Kidney (tissue), 14 donors: Measurements from ENCODE around the gene TAS2R4. TPM values are rescaled to one million over a fixed set of nuclear protein-coding genes. Genes with fewer than 3 reads are reported as not detected.
"Not testable (repeated sequence)": the region's sequence is repeated elsewhere in the genome, so short reads cannot be mapped to it uniquely, and the experiment has no call there.

Experiments used
- DNase-seq, 5 donors: peaks; one replicate each; pipeline ENCODE4 v3.0.0-alpha.2; 2013 to 2020
- FAIRE-seq: peaks from 2 replicates; lab custom pipeline; 2012; peaks lifted over from hg19 to GRCh38; lab: Jason Lieb, UNC
- H3K27ac ChIP-seq, 2 donors: one replicate each; pipeline ENCODE4 v1.7.0; 2013; ENCODE audit warnings: low read depth in 2 of 2, low read length in 2 of 2, inconsistent platforms in 1 of 2
- H3K27me3 ChIP-seq: one replicate; pipeline ENCODE4 v1.7.1; 2013; ENCODE audit warnings: low read length, inconsistent platforms; ENCODE audit not compliant: control insufficient read depth, insufficient read depth
- H3K36me3 ChIP-seq, 3 donors: one replicate each; pipeline versions ENCODE4 v1.7.0 to v1.7.1; 2013; ENCODE audit warnings: low read length in 3 of 3, control low read depth in 1 of 3, inconsistent platforms in 1 of 3; ENCODE audit not compliant: insufficient read depth in 3 of 3, control insufficient read depth in 2 of 3
- H3K4me1 ChIP-seq, 3 donors: one replicate each; pipeline versions ENCODE4 v1.7.0 to v1.7.1; 2013; ENCODE audit warnings: low read length in 3 of 3, inconsistent platforms in 1 of 3, low read depth in 1 of 3; ENCODE audit not compliant: control insufficient read depth in 2 of 3, insufficient read depth in 2 of 3
- H3K4me3 ChIP-seq, 3 donors: one replicate each; pipeline versions ENCODE4 v1.7.0 to v1.8.1; 2013; ENCODE audit warnings: low read length in 3 of 3, control low read depth in 1 of 3, inconsistent platforms in 1 of 3
- H3K9ac ChIP-seq, 3 donors: one replicate each; pipeline versions ENCODE4 v1.7.0 to v1.7.1; 2013; ENCODE audit warnings: low read length in 3 of 3, control low read depth in 1 of 3, inconsistent platforms in 1 of 3
- H3K9me3 ChIP-seq, 3 donors: one replicate each; pipeline versions ENCODE4 v1.7.0 to v1.7.1; 2013; ENCODE audit warnings: low read length in 3 of 3, control low read depth in 1 of 3, inconsistent platforms in 1 of 3; ENCODE audit not compliant: control insufficient read depth in 2 of 3, insufficient read depth in 1 of 3
- CTCF ChIP-seq: IDR thresholded peaks from 3 replicates; pipeline ENCODE4 v1.5.1; 2012; ENCODE audit warnings: mild to moderate bottlenecking, moderate library complexity, borderline replicate concordance; ENCODE audit not compliant: insufficient read depth; ENCODE audit errors: extremely low read depth
- intact Hi-C: fragments of 100-400 bp; cut with DNase I; formaldehyde crosslinking; loops from one replicate; pipeline ENCODE4 v1.11.1; 2022
- polyA plus RNA-seq: library from polyadenylated mRNA; stranded (reverse); fragments of 350-450 nt; fragmentation: Illumina TruSeq; extraction: RNeasy Lipid Tissue Mini Kit (QIAGEN cat#74804); gene quantifications from one replicate; pipeline ENCODE4 v1.2.3, GENCODE V29; 2014; ENCODE audit warnings: low read depth, low replicate concordance; ENCODE audit not compliant: insufficient read depth
- total RNA-seq: library from RNA; stranded (reverse); fragmentation: NEBNext Ultra II Directional; extraction: Animal tissue kit (Norgen Biotek cat#: 25700); gene quantifications from one replicate; pipeline ENCODE4 v1.2.1, GENCODE V29; 2021
- donor health status: control.
- donor health status: control.
- donor health status: control.
- donor health status: control.
- donor health status: control.
- donor health status: DM: yes; HTN: yes; CAD: no.
- donor health status: Normal renal cell carcinoma (clear cell type).

TAS2R4 gene
- total and polyA plus RNA-seq, 2 donors from 2014 or later: 2.5 TPM; not detected in 1

GRCh38 chr7:141752634-141753033 is 23.8 kb upstream of the TAS2R4 start:
- Histone ChIP-seq H3K4me3 (no peak overlapping the region), H3K9ac (no peak overlapping the region), H3K4me1 (no peaks in the 10 kb centered on the region), H3K27me3 (no peaks in the 10 kb centered on the region), H3K9me3 (peaks cover 3 to 6% (median 3%) of the 10 kb centered on the region in 3 donors), H3K36me3 (peaks cover 19 to 50% (median 24%) of the 10 kb centered on the region in 3 donors), H3K27ac (no peak overlapping the region)
- DNase-seq: no peak
- TF ChIP-seq CTCF: no peak
- no peak for FAIRE-seq
- intact Hi-C loops: no loop called here

GRCh38 chr7:141754939-141755338 is 21.5 kb upstream of the TAS2R4 start:
- DNase-seq (peak in 1 of 5 donors; percentile 6), FAIRE-seq (no peak)
- peaks cover 1 to 6% (median 3%) of the 10 kb centered on the region in 3 donors for H3K9me3 ChIP-seq
- no peaks in the 10 kb centered on the region for H3K4me1 ChIP-seq
- intact Hi-C loops: no loop called here
- H3K36me3 ChIP-seq: peaks cover 19 to 46% (median 19%) of the 10 kb centered on the region in 3 donors
- no peak overlapping the region for H3K9ac ChIP-seq
- H3K27me3 ChIP-seq: no peaks in the 10 kb centered on the region
- no peak overlapping the region for H3K4me3 ChIP-seq
- no peak overlapping the region for H3K27ac ChIP-seq
- peak; percentile 41 for TF ChIP-seq CTCF

GRCh38 chr7:141763797-141764196 is 12.7 kb upstream of the TAS2R4 start, which contains the start of gene TAS2R3:
Gene TAS2R3 (plus strand): TSS chr7:141764097. CDS start chr7:141764159, 62 bp downstream.
- TF ChIP-seq CTCF: no peak
- no peaks in the 10 kb centered on the region for H3K4me1 ChIP-seq
- intact Hi-C loops: no loop called here
- FAIRE-seq (no peak), DNase-seq (no peak)
- peaks cover 2 to 24% (median 13%) of the 10 kb centered on the region in 3 donors for H3K36me3 ChIP-seq
- no peaks in the 10 kb centered on the region for H3K9me3 ChIP-seq
- H3K27ac ChIP-seq: no peak within 1 kb of the TSS
- no peak within 1 kb of the TSS for H3K4me3 ChIP-seq
- no peak within 1 kb of the TSS for H3K9ac ChIP-seq
- no peaks in the 10 kb centered on the region for H3K27me3 ChIP-seq

GRCh38 chr7:141770083-141770583 is 6.3 kb upstream of the TAS2R4 start:
- H3K9me3 ChIP-seq, H3K9ac ChIP-seq, H3K27me3 ChIP-seq, intact Hi-C loops, DNase-seq, H3K36me3 ChIP-seq, FAIRE-seq, H3K27ac ChIP-seq, H3K4me1 ChIP-seq, H3K4me3 ChIP-seq: not testable (repeated sequence)
